Stimulated activated CD8-positive, alpha-beta memory T cell treated with anti-CD3 and anti-CD28 coated beads, Interleukin-4, amount 100 ng/mL, for 4 hours (primary cell): ENCODE measurements around the gene STAG2.
"Not testable (repeated sequence)": the region's sequence is repeated elsewhere in the genome, so short reads cannot be mapped to it uniquely, and the experiment has no call there.

ENCODE experiments used
- DNase-seq, 2 donors: peaks; one replicate each; pipeline ENCODE4 v3.0.0-alpha.2; 2020; ENCODE audit warnings: low read depth in 2 of 2, low spot score in 1 of 2

STAG2 gene

GRCh38 chrX:124033821-124034220 lies 72.3 kb downstream of the STAG2 start:
- no peak for DNase-seq

DNA sequence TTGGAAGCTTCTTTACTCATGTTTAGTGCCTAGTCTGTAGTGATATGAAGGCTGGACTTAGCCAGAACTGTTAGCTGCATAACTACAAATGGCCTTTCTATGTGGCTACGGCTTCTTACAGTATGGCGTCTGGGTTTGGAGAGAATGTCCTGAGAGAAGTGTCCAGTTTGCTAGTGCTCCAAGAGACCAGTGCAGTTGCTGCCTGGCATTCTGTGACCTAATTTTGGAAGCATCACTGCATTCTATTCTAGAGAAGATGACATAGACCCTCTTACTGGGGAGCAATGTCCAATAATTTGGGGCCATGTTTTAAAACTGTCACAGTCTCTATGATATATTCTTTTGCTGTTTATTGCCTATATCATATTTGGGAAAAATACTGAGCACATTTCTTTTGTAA lies 74.2 kb downstream of the STAG2 start:
- no peak for DNase-seq

DNA sequence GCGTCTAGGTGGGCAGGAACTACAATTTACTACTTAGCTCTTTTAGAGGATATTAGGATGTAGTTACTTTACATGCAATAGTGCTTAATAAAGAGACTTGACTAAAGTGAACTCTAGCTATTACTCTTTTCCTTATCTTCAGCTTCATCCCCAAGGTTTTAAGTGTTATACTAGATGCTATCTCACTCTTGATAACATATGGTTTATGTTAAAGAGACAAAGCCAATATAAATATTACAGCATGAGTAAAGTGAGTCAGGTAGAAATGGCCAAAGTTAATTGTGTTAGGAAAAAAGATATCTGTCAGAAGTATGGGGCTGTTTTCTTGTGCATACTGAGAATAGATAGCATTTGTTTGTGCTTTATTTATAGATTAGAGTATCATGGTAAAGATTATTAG lies 80.5 kb downstream of the STAG2 start:
- DNase-seq = no peak

DNA sequence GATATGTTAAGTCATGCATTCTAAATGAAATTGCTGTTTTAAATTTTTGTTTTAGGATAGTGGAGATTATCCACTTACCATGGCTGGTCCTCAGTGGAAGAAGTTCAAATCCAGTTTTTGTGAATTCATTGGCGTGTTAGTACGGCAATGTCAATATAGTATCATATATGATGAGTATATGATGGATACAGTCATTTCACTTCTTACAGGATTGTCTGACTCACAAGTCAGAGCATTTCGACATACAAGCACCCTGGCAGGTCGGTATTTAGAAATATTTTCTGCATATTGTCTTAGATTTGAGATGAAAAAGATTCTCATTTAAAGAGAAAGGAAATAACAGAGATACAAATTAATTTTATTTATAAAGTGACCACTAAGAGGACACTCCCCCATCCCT lies 83.6 kb downstream of the STAG2 start:
- DNase-seq = no peak

DNA sequence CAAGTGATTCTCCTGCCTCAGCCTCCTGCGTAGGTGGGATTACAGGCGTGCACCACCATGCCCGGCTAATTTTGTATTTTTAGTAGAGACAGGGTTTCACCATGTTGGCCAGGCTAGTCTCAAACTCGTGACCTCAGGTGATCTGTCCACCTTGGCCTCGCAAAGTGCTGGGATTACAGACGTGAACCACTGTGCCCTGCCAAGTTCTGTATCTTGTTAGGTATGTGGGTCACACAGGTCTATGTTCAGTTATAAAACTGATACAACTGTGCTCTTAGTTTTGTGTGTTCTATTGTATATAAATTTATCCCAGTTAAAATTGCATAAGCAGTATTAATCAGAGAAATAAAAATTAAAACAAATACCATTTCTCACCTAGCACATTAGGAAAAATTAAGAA lies 122.9 kb downstream of the STAG2 start:
- DNase-seq = not testable (repeated sequence)

DNA sequence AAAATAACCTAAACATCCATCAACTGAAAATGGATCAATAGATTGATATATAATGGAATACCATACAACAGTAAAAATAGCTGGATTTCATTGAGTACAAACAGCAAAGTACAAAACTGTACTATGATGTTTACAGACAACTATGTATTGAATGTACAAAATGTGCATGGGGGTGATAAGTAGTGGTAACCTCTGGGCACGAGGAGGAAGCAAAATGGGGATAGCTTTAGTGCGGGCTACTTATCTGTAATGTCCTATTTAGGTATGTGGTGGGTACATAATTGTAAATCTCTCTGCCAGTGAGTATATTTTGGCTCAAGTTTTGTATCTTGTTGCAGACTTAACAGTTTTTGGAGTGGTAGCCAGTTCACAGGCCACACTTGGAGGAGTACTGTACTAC lies 123.6 kb downstream of the STAG2 start:
- DNase-seq = no peak

DNA sequence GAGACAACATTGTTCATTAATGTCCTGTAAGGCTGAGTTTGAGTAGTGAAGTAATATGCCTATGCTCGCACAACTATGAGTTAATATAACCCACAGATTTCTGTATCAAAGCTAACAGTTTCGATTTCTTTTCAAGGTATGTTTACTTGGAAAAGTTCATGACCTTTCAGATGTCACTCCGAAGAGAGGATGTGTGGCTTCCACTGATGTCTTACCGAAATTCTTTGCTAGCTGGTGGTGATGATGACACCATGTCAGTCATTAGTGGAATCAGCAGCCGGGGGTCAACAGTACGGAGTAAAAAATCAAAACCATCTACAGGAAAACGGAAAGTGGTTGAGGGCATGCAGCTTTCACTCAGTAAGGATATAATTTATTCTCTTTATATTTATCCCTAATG lies 124.9 kb downstream of the STAG2 start:
- DNase-seq = no peak

GRCh38 chrX:124087000-124087746 lies 125.7 kb downstream of the STAG2 start:
- no peak for DNase-seq

DNA sequence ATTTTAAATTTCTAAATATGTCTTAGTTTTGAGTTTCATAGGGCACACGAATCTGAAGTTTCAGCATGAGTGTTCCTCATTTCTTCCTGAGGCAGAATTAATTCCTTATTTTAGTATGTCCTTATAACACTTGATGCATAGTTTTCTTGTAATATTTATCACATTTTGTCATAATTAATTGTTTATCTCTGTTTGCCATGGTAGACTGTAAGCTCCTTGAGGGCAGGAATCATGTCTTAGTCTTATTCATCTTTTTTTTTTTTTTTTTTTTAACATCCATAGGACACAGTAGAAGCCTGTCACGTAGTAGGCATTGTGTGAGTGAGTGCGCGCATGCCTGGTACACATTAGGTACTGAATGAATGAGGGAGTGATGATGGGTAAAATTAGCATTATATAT lies 131.7 kb downstream of the STAG2 start:
- no peak for DNase-seq

GRCh38 chrX:124097116-124097515 lies 135.6 kb downstream of the STAG2 start:
- DNase-seq = no peak

- DNase-seq = no peak
Observed at GRCh38 chrX:124098089-124098488, 136.6 kb downstream of the STAG2 start.

GRCh38 chrX:124103966-124104365 lies 142.5 kb downstream of the STAG2 start:
- DNase-seq = no peak

- not testable (repeated sequence) for DNase-seq
Observed at GRCh38 chrX:124104512-124104911, 143.0 kb downstream of the STAG2 start.

DNA sequence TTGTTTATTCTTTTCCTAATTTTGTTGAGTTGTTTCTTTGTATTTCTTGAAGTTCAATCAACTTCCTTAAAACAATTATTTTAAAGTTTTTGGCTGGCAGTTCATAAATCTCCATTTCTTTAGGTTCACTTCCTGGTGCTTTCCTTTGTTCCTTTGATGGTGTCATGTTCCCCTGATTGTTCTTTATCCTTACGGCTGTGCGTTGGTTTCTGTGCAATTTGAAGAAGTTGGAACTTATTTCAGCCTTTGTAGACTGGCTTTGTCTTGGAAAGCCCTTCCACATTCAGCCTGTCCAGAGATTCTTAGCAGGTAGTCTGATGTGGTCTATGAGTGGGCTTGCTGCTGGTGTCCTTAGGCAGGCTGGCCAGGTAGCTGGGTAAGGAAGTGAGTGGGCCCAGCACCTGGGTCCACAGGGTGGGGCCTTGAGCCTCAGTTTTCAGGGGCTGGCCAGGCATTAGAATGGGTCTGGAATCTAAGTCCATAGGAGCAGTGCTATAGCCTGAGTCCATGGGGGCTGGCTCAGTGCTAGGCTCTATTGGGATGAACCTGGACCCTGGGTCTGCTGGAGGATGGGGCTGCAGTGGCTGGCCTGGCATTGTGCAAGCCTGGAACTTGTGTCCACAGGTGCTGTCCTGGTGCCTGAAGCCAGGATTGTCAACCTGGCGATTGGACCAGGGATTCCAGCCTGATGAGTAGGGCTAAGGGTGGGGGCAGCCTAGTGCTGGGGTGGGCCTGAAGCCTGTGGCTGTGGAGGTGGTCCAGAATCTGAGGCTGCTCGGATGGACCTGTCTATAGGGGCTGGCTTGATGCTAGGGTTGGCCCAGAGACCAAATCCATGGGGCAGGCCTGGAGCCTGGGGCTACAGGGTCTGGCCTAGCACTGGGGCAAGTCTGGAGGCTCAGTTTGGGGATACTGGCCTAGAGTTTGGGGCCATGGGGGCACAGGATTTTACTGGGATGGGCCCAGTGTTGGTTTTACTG lies 152.4 kb downstream of the STAG2 start:
- DNase-seq = no peak

GRCh38 chrX:124117325-124117724 lies 155.8 kb downstream of the STAG2 start:
- no peak for DNase-seq

- DNase-seq = no peak
Observed at GRCh38 chrX:124125471-124125870, 164.0 kb downstream of the STAG2 start.

DNA sequence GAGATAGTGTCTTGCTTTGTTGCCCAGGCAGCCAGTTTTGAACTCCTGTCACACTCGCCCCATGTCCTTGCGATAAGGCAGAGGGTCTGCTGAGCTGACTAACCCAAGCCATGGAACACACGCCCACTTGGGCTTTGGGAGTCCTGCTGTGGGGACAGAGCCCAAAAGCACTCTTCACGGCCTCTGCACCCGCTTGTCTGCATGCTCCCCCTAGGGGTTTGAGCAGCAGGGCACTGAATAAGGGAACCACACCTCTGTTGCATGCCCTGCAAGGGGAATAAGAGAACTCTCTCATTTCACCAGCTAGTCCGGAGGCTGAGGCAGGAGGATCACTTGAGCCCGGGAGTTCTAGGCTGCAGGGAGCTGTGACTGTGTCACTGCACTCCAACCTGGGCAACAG lies 166.0 kb downstream of the STAG2 start:
- DNase-seq = no peak

DNA sequence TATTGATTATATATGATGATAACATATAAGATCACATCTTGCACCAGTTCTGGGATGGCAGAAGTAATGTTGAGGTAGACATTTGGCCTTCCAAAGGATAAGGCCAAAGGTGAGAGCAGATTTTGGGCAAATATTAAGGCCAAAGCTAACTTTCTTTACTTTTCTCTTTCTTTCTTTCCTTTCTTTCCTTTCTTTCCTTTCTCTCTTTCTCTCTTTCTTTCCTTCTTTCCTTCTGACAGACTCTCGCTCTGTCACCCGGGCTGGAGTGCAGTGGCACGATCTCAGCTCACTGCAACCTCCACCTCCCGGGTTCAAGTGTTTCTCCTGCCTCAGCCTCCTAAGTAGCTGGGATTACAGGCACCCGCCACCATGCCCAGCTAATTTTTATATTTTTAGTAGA lies 170.9 kb downstream of the STAG2 start:
- DNase-seq = not testable (repeated sequence)

GRCh38 chrX:124145749-124146148 lies 184.2 kb downstream of the STAG2 start:
- no peak for DNase-seq

- DNase-seq = no peak
Observed at GRCh38 chrX:124151195-124151594, 189.7 kb downstream of the STAG2 start.
